HG03469 (cell line): ENCODE results near the gene NTMT1.

Experiments used
- ATAC-seq: cut with Tn5 transposase; IDR thresholded peaks from one replicate; pipeline ENCODE4 v1.9.1; 2021; ENCODE audit warnings: mild to moderate bottlenecking, moderate library complexity, moderate number of reproducible peaks; ENCODE audit not compliant: unreplicated experiment

NTMT1 gene

DNA sequence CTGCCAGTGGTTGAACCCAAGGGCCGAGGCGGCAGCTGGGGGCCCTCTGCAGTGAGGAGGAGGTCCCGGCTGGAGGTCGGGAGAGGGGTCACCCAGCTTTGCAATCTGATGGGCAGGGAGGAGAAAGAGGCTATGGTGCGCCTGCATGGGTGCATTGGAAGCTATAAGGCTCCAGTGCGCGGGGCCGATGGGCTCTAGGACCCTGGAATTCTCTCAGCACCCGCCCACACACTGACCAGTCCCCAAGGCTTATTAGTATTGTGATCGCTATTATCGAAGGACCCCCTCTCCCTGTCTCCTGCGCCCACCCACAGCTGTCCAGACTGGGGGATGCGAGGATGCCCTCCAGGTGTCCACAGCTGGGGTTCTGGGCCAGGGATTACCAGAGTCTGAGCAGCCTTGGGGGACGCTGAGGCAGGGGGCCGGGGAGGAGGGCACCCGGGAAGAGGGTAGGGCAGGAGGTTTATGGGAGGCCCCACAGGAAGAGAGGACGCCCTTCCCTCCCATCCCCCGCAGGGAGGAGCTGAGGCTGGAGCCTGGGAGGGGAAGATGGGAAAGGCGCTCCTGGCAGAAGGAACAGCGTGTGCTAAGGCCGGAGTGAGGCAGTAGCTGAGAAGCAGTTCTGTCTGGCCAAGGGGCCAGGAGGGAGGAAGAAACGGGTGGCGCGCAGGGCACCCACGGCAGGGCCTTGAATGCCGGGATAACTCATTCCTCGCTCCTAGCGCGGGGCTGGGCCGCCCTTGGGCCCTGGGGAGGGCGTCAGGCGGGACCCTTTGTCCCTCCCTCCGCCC is 29.2 kb upstream of the NTMT1 start:
- no peak for ATAC-seq

DNA sequence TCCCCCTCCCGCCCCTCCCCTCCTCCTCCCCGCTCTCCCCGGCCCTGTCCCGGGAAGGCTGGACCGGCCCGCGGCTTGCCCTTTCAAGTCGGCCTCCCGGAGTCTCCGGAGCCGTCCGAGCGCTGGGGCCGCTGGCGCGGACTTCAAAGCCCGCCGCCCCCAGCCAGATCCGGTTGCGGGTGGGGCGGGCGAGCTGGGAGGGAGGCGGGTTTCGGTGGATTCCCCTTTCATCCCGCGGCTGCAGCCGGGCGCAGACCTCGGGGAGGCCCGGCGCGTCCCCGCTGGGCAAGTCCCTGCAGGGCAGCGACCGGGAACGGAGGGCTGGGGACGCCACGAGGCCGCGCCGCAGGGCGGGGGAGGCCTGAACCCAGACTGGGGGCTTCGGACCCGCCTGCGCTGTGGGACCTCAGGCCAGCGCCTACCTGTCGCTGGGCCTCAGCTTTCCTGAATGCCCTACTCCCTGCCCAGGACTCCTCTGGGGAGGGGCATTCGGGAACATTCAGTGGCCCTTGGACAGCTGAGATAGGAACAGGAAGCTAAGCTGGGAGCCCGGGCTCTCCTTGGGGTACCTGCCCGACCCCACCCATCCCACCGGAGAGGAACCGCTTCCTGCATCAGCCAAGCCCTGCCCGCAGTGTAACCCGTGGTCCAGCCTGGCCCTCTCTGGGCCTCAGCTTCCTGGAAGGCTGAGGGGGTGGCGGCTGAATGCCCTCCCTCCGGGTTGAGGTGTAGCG is 28.4 kb upstream of the NTMT1 start:
- ATAC-seq: no peak

DNA sequence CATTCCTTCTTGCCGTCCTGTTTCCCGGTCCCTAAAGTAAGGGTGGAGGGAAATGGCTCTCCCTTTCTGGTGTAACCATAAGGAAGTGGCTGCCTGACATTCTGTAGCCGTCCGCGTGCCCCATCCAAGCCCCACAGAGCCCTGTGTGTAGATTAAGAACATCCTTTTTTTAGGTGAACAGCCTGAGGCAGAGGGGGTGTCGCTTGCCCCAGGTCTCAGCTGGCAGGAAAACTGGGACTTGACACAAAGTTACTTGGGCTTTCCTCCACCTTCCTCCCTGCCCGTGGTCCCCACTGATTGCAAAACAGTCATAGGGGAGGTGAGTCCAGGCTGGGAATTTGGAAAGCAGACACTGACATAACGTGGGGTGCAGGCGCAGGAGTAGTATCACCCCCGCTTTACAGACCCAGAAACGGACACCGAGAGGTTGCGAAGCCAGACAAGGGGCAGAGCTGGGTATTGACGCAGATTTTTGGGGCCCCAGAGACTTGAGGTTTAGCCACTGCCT is 27.8 kb upstream of the NTMT1 start:
- ATAC-seq: no peak

DNA sequence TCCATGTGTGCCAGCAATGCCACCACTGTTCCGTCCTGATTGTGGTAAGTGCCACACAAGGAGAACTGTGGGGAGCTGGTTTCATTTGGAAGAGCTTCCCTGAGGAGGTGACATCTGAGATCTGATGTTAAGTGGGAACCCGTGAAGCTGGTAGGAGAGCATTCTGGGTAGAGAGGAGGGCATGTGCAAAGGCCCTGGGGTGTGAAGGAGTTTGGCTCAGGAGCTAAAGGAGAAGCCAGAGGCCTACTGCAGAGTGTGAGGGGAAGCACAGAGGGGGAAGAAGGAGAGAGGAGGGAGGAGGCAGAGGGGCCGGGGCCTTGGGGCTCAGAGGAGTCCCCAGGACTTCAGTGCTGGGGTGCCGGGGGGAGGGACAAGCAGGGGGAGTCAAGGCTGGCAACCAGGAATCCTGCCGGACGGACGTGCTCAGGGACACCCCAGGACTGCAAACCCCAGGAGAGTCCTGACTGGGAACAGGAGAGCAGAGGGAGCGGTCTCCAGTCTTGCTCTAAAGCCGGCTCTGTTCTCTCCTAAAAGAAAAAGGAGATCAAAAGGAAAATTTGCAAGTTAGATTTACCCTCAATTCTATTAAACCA is 24.8 kb upstream of the NTMT1 start:
- no peak for ATAC-seq

DNA sequence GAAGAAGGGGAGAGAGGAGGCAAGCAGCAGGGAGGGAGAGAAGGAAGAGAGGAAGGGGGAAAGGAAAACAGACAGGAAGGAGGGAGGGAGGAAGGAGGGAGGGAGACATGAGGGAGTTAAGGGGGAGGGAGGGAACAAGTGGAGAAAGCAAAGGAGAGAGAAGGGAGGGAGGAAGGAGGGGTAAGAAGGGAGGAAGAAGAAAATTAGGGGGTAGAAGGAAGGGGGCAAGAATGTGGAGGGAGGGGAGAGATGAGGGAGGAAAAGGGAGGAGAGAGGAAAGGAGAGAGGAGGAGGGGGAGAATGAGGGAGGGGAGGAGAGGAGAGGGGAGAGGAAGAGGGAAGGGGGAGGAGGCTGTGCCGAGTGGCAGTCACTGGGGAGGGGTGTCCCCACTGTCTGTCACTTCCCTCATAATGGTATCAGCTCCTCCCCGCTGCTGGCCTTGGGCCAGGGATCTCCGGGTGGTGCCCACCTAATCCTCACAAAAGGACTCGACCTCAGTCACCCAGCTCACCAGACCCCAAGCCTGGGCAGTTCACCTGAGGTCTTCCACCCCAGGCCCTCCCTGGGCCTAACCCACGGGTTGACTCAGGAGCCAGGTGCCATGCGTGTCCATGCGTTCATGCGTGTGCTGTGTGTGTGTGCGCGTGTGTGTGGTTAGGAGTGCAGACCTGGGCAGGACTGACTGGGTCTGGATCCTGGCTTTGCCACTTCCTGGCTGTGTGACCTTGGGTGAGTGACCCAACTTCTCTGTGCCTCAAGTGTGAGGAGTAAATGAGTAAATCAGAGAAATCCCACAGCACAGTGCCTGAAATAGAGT is 23.2 kb upstream of the NTMT1 start:
- ATAC-seq: no peak

DNA sequence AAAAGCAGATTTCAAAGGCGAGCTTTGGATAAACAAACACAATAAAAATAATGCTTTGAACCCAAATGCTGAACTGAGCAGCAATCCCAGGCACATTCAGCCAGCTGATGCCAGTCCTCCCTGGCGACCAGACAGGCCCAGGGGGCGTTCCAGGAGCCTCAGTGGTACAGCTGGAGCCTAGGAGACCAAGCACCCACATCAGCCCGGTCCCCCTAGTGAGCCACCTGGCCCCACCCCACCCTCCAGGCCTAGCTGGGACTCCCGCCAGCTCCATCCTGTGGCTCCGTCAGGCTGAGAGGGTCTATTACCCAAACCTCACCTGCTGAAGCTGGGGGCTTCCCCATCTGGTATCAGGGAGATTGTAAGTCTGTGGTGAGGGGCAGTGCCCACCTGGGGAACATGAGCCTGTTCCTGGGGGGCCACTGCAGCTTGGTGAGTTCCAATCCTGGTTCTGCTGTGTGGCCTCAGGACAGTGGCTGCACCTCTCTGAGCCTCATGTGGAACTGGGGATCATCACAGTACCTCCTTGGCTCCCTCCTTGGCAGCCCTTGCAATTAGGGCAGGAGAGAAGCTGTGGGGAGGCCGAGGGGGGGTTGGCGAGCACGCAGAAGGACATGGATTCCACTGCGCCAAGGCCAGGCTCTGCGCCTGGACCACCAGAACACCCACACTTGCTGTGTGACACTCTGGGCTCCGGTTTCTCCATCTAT is 21.8 kb upstream of the NTMT1 start:
- no peak for ATAC-seq

DNA sequence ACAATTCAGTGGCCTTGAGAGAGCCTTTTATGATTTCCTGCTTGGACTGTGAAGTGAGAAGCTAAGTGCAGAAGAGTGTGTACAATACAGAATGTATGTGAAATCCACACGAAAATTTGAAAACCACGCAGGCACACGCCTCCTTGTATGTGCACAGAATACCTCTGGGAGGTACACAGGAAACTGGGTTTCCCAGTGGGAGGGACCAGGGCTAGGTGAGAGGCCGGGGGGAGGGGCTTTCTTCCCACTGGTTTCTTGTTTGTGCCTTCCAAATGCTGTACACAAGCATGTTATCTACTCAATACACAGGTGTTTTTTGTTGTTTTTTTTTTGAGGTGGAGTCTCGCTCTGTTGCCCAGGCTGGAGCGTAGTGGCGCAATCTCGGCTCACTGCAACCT is 21.2 kb upstream of the NTMT1 start:
- no peak for ATAC-seq

DNA sequence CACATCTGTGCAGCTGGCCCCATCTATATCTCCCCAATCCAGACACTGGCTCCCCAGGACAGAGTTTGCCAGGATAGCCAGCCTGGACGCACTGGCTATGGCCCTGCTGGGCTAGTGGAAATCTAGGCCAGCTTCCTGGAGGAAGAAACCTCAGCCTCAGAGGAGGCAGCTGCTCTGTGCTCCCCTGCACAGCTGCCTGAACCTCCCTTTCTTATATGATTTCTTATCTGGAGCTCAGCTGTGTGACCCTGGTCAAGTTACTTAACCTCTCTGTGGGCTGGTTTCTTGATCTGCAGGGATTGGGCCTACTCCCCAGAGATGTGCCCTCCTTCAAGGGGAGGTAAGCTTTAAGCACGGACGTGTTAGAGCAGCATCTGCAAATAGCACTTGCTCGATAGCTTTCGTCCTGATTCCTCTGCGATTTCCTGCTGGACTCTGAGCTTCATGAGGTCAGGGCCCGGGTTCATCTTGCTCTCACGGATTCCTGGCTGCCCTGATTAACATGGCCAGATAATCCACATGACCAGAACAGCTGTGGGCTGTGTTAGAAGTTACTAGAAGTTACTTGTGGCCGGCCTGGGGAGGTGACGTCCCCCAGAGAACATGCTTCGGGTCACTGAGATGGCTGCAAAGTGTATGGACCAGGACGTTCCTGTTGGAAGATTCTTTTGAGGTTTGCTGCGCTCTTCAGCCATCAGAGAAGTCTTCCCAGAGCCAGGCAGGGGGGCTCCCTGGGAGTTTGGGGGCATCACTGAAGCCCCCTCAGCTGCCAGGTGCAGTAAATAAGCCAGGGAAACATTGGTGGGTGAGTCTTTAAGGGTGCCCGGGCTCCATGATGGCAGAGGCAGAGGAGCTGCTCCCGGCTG is 19.6 kb upstream of the NTMT1 start:
- no peak for ATAC-seq

DNA sequence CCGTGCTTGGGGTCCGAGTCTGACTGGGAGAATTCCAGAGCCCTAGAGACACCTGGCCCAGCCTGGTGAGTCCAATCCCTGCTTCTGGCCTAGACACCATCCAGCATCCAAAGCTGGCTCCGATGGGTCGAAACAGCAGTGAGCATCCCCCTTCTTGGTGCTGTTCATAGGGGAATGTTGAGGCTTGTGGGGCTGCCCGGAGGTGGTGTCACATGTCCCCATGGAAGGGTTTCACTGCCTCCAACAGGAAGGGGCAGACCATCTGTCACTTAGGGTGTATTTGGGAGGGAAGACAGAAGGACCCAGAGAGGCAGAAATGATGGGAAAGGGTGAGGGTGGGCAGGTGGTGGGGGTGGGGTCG is 19.0 kb upstream of the NTMT1 start:
- ATAC-seq: no peak

DNA sequence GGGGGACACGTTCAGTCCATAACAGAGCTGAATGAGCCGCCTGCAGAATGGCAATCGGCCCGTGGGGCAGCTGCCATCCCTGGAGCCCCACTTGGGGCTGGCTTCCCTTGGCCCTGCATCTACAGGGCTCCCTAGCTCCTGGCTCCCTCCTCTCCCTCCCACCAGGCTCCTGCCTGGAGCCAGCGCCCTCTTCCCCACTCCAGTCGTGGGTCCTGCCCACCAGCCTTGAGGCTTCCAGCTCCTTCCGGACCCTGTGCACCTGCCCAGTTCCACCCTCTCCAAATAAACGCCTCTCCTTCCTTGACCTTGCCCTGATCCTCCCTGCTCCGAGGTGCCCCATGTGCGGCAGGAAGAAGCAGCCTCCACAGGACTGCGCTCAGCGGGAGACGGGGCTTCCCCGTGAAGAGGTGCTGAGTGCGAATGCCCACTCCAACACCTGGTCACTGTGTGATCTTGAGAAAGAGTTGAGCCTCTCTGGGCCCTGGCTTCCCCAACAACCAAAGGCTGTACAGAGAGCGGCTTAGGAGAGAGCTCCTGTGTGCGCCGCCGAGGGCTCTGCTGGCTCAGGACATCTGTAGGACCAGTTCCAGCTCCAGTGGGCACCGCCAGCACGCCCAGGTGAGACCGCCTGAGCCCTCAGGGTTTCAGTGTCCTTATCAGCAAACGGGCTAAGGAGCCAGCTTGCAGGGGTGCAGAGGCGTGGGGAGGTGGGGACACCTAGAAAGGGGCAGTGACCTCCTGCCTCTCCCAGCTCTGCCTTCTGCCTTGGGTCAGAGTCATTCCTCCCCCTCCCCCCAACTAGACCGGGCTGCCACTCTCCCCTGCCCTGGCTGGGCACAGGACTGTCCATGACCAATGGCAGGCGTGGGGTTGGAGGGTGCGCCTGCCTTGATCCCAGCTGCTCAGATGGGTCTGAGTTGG is 17.1 kb upstream of the NTMT1 start:
- ATAC-seq: no peak

DNA sequence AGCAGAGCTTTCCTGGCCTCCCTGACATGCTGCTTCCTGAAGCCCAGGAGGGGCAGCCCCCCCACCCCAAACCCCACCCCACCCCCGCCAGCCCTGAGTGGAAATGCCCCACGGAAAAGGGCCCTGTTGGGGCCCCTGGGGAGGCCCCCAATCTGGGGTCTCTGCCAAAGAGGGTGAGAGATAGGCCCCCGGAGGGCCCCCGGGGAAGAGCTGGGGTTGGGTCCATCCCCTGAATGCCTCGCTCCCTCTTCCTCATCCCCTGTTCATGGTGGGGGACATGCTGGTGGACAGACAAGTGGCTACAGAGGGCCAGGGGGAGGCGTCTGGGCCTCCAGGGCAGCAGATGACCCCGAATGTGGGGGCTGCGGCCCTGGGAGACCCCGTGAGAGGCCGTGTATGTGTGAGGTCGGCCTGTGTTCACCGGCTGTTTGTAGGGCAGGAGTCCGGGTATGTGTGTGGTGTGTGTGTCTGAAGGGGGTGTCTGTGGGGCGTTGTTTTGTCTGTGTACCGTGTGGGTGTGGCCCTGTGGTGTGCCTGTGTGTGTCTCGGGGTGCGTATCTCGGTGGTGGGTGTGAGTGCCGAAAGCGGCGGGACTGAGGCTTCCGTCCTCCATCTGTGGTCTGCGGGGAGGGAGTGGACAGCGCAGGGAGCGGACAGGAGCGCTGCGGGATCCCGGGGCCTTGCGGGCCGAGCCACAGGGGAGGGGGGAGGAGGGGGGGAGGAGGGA is 16.3 kb upstream of the NTMT1 start:
- no peak for ATAC-seq

DNA sequence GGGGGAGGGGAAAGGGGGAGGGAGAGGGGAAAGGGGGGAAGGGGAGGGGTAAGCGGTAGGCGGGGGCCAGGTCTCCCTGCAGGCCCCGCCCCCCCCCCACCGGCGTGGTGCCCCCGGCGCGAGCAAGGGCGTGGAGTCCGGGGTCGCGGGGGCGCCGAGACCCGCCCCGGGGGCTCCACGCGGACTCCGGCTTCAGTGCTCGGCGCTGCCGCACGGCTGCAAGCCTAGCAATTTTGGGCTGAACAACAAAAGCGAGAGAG is 15.8 kb upstream of the NTMT1 start:
- ATAC-seq: no peak

DNA sequence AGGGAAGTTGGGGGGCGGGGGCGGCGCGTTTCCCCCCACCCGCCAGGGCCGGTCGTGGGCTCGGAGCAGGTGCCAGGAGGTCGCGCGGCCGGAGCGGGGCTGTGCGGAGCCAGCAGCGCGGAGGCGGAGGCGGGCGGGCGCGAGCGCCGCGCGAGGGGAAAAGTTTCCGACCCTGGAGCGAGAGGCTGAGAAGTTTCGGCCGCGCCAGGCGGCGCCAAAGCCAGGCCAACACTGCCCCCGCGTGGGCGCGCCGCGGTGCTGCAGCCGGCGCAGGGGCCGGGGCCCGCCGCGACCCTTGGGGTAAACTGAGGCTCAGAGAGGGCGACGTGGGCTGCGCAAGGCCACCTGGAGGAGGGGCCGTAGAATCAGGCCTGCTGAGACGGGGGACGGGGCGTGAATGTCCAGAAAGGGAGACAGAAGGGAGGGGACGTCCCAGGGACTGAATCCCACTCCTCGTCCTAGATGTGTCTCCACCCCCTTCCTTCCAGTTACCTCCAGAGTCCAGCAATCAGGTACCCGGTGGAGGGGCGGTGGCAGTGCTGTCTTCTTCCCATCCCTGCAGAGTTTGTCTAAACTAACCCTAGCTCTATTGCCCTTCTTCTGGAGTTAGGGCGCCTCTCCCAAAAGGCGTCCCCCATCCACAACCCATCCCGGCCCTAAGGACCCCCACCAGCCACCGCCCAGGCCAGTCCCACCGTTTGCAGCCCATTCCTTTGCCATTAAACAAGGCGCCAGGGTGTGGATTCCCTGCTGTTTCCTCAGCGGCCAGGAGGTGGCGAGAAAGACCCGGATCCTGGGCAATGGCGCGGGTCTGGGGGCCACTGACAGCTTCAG is 15.3 kb upstream of the NTMT1 start:
- ATAC-seq: no peak

DNA sequence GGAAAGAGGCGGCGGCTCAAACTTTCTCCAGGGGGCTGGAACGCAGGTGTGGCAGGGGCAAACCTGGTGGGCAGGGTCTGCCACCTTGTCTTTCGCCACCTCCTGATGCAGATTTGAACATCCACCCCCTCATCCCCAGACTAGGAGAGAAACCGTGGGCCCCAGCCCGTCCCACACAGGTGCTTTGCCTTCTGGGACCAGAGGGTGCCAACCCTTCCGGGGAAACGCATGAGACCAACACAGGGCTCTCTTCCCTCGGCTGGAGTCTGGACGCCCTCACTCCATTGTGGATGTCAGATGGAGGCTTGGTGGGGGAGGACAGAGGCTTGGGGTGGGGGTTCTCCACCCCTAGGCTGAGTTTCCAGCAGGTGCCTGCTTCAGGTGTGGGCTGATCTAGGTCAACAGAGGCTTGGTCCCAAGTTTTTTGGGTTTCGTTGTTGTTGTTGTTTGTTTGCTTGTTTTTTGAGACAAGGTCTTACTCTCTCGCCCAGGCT is 14.6 kb upstream of the NTMT1 start:
- ATAC-seq: no peak

DNA sequence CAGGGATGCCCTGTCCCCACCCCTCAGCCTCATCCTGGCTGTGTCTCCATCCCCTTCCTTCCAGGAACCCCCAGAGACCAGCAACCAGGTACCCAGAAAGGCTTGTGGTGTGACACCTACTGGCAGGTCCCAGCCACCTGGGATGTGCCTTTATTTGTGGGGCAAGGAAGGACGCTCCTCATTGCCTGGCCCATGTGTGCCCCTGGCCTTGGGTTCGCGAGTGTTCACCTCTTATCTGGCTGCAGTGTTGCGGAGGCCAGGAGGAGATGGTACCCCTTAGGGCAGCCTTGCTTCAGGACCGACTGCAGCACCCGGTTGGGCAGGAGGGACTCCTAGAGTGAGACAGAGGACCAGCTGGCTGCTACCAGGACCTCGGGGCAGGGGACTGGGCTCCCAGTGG is 13.8 kb upstream of the NTMT1 start:
- no peak for ATAC-seq

DNA sequence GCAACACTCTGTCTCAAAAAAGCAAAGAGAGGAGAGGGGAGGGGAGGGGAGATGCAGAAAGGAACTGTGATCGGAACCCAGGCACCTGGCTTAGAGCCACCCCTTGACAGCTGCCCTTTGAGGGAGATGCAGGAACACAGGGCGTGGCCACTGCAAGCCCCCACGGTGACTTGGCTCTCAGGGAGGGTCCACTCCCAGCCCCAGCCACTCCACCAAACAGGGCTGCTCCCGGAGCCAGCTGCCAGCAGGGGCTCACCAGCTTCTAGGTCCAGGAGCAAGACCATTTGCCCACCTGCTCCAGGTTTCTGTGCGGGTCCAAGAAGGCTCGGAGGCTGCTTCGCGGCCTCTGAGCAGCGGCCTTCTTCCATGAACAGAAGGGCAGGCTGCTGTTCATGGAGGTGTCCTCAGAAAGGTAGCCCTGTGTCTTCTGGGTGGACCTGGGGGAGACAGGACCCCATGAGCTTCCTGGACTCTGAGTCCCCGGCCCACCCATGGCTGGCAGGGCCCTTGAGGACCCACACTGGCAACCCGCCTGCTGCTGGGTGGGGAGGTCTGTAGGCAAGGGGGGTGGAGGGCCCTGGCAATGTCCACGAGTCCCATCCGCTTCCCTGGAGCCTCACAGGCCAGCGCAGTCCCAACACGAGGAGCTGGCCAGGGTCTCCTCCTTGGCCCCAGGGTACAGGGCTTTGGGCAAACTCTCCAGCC is 13.0 kb upstream of the NTMT1 start:
- no peak for ATAC-seq
